ENCODE measurements around the gene ST3GAL3.

ST3GAL3 gene

GRCh38 chr1:43883321-43883720, 176.0 kb downstream of the ST3GAL3 start:
- no peak for DNase-seq

- no peak for DNase-seq
Observed at GRCh38 chr1:43885279-43885801, 178.0 kb downstream of the ST3GAL3 start.

- DNase-seq: no peak
Observed at GRCh38 chr1:43887748-43888147, 180.4 kb downstream of the ST3GAL3 start.

- no peak for DNase-seq
Observed at GRCh38 chr1:43890815-43891214, 183.5 kb downstream of the ST3GAL3 start.

- DNase-seq: no peak
Observed at GRCh38 chr1:43893006-43893405, 185.7 kb downstream of the ST3GAL3 start.

GRCh38 chr1:43898981-43899380, 191.6 kb downstream of the ST3GAL3 start:
- no peak for DNase-seq

GRCh38 chr1:43900386-43900785, 193.1 kb downstream of the ST3GAL3 start:
- DNase-seq: no peak

GRCh38 chr1:43901196-43901961, 194.0 kb downstream of the ST3GAL3 start:
- no peak for DNase-seq

- no peak for DNase-seq
Observed at GRCh38 chr1:43902058-43902831, 194.9 kb downstream of the ST3GAL3 start.

- DNase-seq: no peak
Observed at GRCh38 chr1:43904660-43905551, 197.6 kb downstream of the ST3GAL3 start.

GRCh38 chr1:43908226-43908625, 200.9 kb downstream of the ST3GAL3 start:
- no peak for DNase-seq

- no peak for DNase-seq
Observed at GRCh38 chr1:43908858-43909257, 201.5 kb downstream of the ST3GAL3 start.

- no peak for DNase-seq
Observed at GRCh38 chr1:43910343-43910742, 203.0 kb downstream of the ST3GAL3 start.

GRCh38 chr1:43912607-43913006, 205.3 kb downstream of the ST3GAL3 start:
- DNase-seq: no peak

GRCh38 chr1:43913051-43913501, 205.7 kb downstream of the ST3GAL3 start:
- no peak for DNase-seq

- no peak for DNase-seq
Observed at GRCh38 chr1:43913666-43914360, 206.5 kb downstream of the ST3GAL3 start.

GRCh38 chr1:43914576-43915525, 207.5 kb downstream of the ST3GAL3 start:
- no peak for DNase-seq

- DNase-seq: no peak
Observed at GRCh38 chr1:43919906-43920305, 212.6 kb downstream of the ST3GAL3 start.

GRCh38 chr1:43921022-43921421, 213.7 kb downstream of the ST3GAL3 start:
- no peak for DNase-seq

- no peak for DNase-seq
Observed at GRCh38 chr1:43924516-43924915, 217.2 kb downstream of the ST3GAL3 start.

- DNase-seq: no peak
Observed at GRCh38 chr1:43925846-43926245, 218.5 kb downstream of the ST3GAL3 start.

Measured in NCI-H1092 (cell line).